IPS-20b (cell line): ENCODE measurements around the gene ITGA2.
A peak's percentile ranks its signal among the peaks of the same experiment; 100 is the strongest.

Source experiments
- H3K27ac ChIP-seq: one replicate; pipeline ENCODE4 v1.5.1; 2013; ENCODE audit warnings: low read length
- H3K27me3 ChIP-seq: 2 replicates; pipeline ENCODE4 v1.6.1; 2013; ENCODE audit warnings: mild to moderate bottlenecking, low read length, inconsistent platforms; ENCODE audit not compliant: insufficient read depth
- H3K36me3 ChIP-seq: 2 replicates; pipeline ENCODE4 v1.6.1; 2013; ENCODE audit warnings: low read depth, mild to moderate bottlenecking, inconsistent platforms, low read length, moderate library complexity; ENCODE audit not compliant: insufficient read depth
- H3K4me1 ChIP-seq: 2 replicates; pipeline ENCODE4 v1.6.1; 2013; ENCODE audit warnings: mild to moderate bottlenecking, control low read depth, inconsistent platforms, low read length, moderate library complexity; ENCODE audit not compliant: insufficient read depth
- H3K4me3 ChIP-seq: 2 replicates; pipeline ENCODE4 v1.5.1; 2013; ENCODE audit warnings: mild to moderate bottlenecking, low read length, inconsistent platforms
- H3K9ac ChIP-seq: 2 replicates; pipeline ENCODE4 v1.6.1; 2013; ENCODE audit warnings: low read depth, mild to moderate bottlenecking, inconsistent platforms, low read length, moderate library complexity
- H3K9me3 ChIP-seq: 2 replicates; pipeline ENCODE4 v1.6.1; 2013; ENCODE audit warnings: mild to moderate bottlenecking, low read depth, low read length, inconsistent platforms; ENCODE audit not compliant: insufficient read depth

Gene ITGA2

DNA sequence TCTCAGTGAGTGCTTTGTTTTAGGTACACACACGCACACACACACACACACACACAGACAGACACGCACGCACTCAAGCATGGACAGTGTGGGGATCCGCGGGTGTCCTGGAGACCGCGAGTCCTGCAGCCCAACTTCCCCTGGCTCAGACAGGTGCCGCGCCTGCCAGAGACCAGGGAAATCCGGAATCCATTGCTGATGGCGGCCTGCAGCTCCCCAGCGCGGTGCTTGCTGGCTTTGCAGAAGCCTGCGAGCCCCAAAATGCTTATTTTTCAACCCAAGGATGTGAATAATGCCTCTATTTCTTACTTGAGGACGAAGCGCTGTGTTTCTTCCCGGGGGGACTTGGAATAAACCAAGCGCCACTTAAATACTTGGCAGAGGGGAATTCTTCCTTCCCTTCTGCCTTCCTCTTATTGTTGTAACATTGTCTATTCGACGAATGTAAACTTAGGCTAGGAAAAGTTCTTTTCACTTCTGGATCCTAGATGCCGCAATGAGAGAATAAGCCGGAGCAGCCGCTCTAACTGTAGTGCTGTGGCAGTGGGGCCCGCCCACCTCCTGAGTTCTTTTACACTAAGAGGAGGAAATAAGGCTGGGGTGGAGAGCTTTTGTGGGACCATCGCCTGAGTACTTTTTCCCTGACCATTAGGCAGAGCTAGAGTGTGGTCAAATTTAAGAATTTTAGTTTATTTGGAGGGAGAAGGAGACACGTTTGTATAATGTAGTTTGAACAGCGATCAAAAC, 802 bp downstream of the ITGA2 start:
- H3K27me3 ChIP-seq = peaks cover 44% of the 10 kb centered on the region
- no peaks in the 10 kb centered on the region; the same call in 1 of the 2 replicates for H3K4me1 ChIP-seq
- no peaks in the 10 kb centered on the region for H3K9me3 ChIP-seq
- no peak overlapping the region for H3K27ac ChIP-seq
- H3K4me3 ChIP-seq = peak overlapping the region; percentile 83
- H3K36me3 ChIP-seq = no peaks in the 10 kb centered on the region
- peak overlapping the region; percentile 74 for H3K9ac ChIP-seq

DNA sequence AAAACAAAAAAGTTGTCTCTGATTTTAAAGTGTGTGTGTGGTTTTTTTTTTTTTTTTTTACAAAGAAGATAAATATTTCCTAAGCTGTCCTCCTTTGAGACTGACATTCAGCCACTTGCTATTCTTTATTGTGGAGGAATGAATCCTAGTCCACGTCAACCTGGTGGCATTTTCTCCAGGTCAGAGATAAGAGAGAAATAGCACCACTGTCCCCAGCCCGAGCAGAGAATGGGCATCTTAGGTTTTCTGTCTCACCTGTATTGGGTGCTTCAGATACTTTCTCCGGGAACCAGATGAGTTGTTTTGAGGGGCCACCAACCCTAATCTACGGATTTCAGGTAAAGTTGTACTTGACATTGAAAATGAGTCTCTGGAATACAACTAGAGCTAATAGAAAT, 1.4 kb downstream of the ITGA2 start:
- Histone ChIP-seq H3K27me3 (peaks cover 44% of the 10 kb centered on the region), H3K4me1 (no peaks in the 10 kb centered on the region; the same call in 1 of the 2 replicates), H3K36me3 (no peaks in the 10 kb centered on the region), H3K4me3 (peak overlapping the region; percentile 83), H3K9ac (no peak overlapping the region; the same call in 1 of the 2 replicates), H3K9me3 (no peaks in the 10 kb centered on the region), H3K27ac (no peak overlapping the region)

DNA sequence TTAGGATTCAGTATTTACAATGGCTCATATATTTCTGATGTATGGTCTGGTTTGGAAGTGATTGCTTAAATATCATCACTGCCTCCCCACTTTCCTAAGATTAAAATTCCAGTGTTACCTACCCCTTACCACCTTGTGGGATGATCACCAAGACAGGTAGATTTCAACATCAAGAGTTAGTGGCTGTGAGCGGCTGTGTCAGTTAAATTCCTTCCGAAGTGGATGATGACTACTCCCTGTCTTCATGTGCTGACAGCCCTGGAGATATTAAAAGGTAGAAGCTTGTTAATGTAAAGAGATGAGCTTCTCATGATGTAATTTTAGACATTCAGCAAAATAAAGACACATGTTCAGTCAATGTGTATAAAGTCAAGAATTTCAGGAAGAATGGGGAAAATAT, 4.2 kb downstream of the ITGA2 start:
- no peak overlapping the region for H3K9ac ChIP-seq
- no peak overlapping the region for H3K4me3 ChIP-seq
- no peaks in the 10 kb centered on the region for H3K9me3 ChIP-seq
- H3K27ac ChIP-seq = no peak overlapping the region
- no peaks in the 10 kb centered on the region for H3K36me3 ChIP-seq
- H3K27me3 ChIP-seq = peaks cover 29% of the 10 kb centered on the region
- no peaks in the 10 kb centered on the region; the same call in 1 of the 2 replicates for H3K4me1 ChIP-seq

DNA sequence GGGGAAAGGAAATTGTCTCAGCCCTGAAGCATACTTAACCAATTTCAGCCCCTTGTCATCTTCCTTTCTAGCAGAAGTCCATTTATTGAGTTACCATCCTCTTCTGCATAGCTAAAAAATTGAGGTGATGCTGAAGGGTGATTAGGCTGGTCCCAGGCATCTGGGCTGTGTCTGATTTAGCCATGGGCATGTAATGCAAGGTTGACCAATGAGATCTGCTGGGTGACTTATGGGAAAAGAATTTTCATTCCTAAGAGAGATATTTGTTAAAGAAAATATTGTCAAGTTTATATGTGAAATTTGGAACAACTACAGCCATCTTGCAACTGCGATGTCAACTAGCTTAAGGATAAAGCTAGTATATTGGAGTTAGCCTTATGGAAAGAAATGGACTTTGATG, 5.1 kb downstream of the ITGA2 start:
- Histone ChIP-seq H3K4me3 (no peak overlapping the region), H3K9me3 (no peaks in the 10 kb centered on the region), H3K36me3 (no peaks in the 10 kb centered on the region), H3K27me3 (peaks cover 21% of the 10 kb centered on the region), H3K4me1 (no peaks in the 10 kb centered on the region; the same call in 1 of the 2 replicates), H3K9ac (no peak overlapping the region), H3K27ac (no peak overlapping the region)

GRCh38 chr5:52995095-52995494, 5.9 kb downstream of the ITGA2 start:
- no peak overlapping the region for H3K4me3 ChIP-seq
- no peak overlapping the region for H3K9ac ChIP-seq
- no peaks in the 10 kb centered on the region for H3K9me3 ChIP-seq
- peaks cover 13% of the 10 kb centered on the region for H3K27me3 ChIP-seq
- H3K27ac ChIP-seq = no peak overlapping the region
- no peaks in the 10 kb centered on the region; the same call in 1 of the 2 replicates for H3K4me1 ChIP-seq
- no peaks in the 10 kb centered on the region for H3K36me3 ChIP-seq

DNA sequence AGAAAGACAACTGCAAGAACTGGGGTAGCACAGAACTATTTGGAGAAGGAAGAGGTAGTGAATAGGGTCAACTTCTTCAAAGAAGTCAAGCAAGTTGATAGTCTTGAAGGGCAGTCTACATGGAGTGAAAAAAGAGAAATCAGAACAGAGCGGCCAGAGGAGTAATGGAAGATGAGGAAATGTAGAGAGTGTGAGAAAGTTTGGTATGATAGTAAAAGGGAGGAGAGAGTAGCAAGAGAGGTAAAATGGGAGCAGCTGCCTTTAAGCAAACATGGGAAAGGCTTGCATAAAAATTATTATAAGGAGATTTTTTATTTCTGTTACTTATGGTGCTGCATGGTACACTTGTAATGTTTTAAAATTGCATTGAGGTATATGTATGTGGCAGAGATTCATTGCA, 6.8 kb downstream of the ITGA2 start:
- H3K36me3 ChIP-seq = no peaks in the 10 kb centered on the region
- no peak overlapping the region for H3K9ac ChIP-seq
- no peak overlapping the region for H3K27ac ChIP-seq
- no peaks in the 10 kb centered on the region; the same call in 1 of the 2 replicates for H3K4me1 ChIP-seq
- H3K27me3 ChIP-seq = peaks cover 5% of the 10 kb centered on the region; the same call in 1 of the 2 replicates
- H3K9me3 ChIP-seq = no peaks in the 10 kb centered on the region
- no peak overlapping the region for H3K4me3 ChIP-seq

DNA sequence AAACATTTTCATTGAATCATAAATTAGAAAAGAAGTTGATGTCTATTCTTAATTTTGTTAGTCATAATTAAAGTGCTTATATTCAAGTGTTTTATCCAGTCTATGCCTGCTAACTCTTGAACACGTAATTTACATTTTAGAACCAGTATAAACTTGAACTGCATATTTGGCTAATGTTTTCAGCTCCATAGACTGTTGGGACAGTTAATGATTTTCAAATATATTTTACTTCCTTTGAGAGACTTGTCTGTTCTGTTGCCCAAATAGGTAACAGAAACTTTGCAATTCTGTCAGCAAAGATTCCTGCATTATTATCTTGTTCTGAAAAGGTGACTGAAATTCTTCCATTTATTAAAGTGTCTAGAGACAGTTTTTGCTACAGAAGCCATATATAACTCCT, 7.8 kb downstream of the ITGA2 start:
- no peak overlapping the region for H3K27ac ChIP-seq
- no peak overlapping the region for H3K4me3 ChIP-seq
- no peaks in the 10 kb centered on the region for H3K4me1 ChIP-seq
- no peaks in the 10 kb centered on the region for H3K36me3 ChIP-seq
- H3K9me3 ChIP-seq = no peaks in the 10 kb centered on the region
- no peaks in the 10 kb centered on the region for H3K27me3 ChIP-seq
- H3K9ac ChIP-seq = no peak overlapping the region

- Histone ChIP-seq H3K27me3 (no peaks in the 10 kb centered on the region), H3K9ac (no peak overlapping the region), H3K36me3 (no peaks in the 10 kb centered on the region), H3K9me3 (no peaks in the 10 kb centered on the region), H3K27ac (no peak overlapping the region), H3K4me3 (no peak overlapping the region), H3K4me1 (no peaks in the 10 kb centered on the region)
Observed at GRCh38 chr5:52997424-52997823, 8.3 kb downstream of the ITGA2 start.

GRCh38 chr5:52998552-52999313, 9.6 kb downstream of the ITGA2 start:
- Histone ChIP-seq H3K4me3 (no peak overlapping the region), H3K27ac (no peak overlapping the region), H3K36me3 (no peaks in the 10 kb centered on the region), H3K9ac (no peak overlapping the region), H3K9me3 (no peaks in the 10 kb centered on the region), H3K4me1 (no peaks in the 10 kb centered on the region), H3K27me3 (no peaks in the 10 kb centered on the region)

GRCh38 chr5:52999344-52999949, 10.3 kb downstream of the ITGA2 start:
- Histone ChIP-seq H3K4me3 (no peak overlapping the region), H3K9ac (no peak overlapping the region), H3K4me1 (no peaks in the 10 kb centered on the region), H3K36me3 (no peaks in the 10 kb centered on the region), H3K27me3 (no peaks in the 10 kb centered on the region), H3K27ac (no peak overlapping the region), H3K9me3 (no peaks in the 10 kb centered on the region)

GRCh38 chr5:53001541-53001940, 12.4 kb downstream of the ITGA2 start:
- no peak overlapping the region for H3K9ac ChIP-seq
- H3K4me1 ChIP-seq = no peaks in the 10 kb centered on the region
- no peak overlapping the region for H3K4me3 ChIP-seq
- no peaks in the 10 kb centered on the region for H3K27me3 ChIP-seq
- H3K27ac ChIP-seq = no peak overlapping the region
- no peaks in the 10 kb centered on the region for H3K36me3 ChIP-seq
- no peaks in the 10 kb centered on the region for H3K9me3 ChIP-seq
